GM19438 (cell line): ENCODE results near the gene ANKRD63.

Experiments used
- ATAC-seq: cut with Tn5 transposase; IDR thresholded peaks from one replicate; pipeline ENCODE4 v1.9.1; 2021; ENCODE audit warnings: low read depth; ENCODE audit not compliant: unreplicated experiment

Gene ANKRD63

GRCh38 chr15:40246496-40247280 lies 36.2 kb downstream of the ANKRD63 start:
- no peak for ATAC-seq

- ATAC-seq, result no peak
These were observed 37.0 kb downstream of the ANKRD63 start for GRCh38 chr15:40245666-40246450.

- ATAC-seq, result no peak
These were observed 37.8 kb downstream of the ANKRD63 start for GRCh38 chr15:40244961-40245523.

- no peak for ATAC-seq
These were observed 39.6 kb downstream of the ANKRD63 start for GRCh38 chr15:40243126-40243810.

- no peak for ATAC-seq
These were observed 40.3 kb downstream of the ANKRD63 start for GRCh38 chr15:40242601-40243000.

GRCh38 chr15:40242213-40242599 lies 40.7 kb downstream of the ANKRD63 start:
- ATAC-seq, result no peak

DNA sequence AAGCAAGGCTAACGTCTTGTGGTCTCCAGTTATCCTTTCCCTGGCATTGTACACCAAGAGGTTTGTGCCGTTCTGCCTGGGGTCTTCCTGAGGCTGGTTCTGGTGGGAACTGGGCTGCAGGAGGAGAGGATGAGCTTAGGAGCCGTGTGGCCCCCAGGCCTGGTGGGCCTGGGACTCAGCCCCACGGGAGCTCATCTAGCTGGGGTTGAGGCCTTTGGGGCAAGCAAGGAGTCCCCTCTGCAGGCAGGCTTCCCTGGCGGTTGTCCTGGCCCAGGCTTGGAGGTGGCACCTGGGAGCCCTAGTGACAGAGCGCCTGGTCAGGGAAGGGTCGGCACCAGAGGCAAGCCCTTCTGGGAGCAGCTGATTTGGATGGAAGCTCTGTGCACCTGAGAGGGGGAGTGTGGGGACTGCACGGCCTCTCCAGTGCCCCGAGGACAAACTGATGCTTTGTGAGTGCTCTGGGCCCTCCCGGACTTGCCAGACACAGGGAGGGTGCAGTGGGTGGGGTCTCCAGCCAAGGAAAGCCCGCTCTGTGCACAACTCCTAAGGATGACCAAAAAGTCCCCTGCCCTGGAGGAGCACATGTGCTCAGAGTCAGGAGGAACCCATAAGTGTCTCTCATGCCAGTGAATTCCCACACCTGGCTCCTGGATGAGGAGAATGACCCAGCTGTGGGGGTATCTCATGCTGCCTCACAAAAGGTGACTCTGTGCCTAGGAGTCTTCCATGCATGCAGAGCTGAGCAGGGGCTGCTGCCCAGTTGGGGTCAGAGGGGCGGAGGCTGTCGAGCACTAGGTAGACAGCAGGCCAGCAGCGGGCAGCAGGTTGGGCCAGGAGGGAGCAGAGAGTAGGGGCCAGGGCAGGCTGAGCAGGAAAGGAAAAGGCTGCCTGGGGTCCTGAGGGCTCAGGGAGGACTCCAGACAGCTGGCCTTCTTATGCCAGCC lies 41.3 kb downstream of the ANKRD63 start:
- no peak for ATAC-seq

DNA sequence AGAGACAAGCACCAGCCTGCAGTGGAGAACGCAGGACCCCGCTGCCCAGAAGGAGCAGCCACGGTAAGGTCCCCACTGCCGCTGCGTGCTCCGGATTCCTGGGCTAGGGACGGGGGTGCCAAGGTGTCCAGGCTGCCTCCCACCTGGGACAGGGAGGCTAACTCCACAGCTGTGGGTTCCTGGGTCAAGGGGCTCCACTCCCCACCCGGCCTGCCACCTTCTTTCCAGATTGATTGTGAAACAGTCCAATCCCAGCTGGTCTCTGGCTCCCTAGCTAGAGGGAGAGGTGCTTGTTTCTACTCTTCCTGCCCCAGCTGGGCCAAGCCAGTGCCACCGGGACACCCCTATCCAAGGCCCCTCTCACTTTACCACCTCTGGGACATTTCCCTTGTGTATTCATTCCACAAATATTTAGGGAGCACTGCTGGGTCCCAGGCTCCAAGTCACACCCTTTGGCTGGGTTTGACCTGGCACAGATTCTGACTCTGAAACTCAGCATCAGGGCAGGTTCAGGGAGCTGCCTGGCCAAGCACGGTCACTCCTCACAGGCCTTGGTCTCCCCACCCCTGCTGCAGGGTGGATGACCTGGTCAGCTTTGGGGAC lies 42.1 kb downstream of the ANKRD63 start:
- no peak for ATAC-seq

DNA sequence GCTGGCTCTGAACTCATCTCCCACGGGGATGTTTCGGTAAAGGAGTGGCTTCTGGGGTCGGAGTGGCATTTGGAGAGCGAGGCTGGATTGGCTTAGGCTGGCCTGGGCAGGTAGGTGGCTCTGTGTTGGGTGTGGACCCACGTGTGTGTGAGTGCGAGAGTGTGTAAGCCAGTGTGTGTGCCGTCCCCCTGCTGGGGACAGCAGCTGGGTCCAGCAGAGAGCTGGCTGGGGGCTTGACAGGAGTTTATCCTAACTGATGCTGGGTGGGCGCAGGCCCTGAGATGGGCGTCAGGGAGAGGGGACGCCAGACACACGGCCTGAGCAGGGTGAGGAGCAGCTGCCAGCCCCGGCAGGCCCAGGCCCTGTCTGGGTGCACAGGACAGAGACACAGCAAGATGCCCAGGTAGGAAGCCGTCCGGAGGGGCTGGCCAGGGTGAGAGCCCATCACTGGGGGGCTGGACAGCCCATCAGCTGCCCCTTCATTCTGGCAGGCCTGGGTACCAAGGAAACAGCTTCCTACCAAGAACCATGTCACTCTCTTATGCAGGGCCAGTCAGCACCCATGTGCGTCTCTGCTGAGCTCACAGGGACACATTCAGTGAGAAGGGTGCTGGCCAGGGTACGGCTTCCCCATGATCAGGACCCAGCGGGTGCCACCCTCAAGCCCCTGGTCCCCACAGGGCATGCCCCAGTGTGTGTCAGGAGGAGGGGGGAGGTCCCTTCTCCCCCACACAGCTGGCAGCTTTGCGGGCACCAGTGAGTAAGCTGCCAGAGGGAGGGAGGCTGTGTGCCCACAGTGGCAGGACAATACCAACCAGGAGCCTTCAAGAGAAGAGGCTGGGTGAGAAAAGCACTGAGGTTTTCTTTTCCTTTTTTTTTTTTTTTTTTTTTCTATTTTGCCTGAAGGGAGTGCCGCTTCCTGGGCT lies 42.9 kb downstream of the ANKRD63 start:
- no peak for ATAC-seq

DNA sequence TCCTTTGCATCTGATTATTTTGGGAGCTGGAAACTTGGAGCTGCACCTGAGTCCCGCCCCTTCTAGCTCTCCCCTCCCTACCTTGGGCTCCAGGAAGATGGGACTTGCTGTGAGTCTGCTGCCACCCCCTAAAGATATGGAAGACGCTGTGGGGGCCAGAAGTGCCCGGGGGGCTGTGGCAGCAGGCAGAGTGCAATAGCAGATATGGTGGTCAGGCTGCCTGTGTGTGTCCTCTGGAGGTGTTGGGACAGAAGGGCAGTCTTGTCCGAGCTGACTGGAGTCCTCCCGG lies 43.5 kb downstream of the ANKRD63 start:
- ATAC-seq, result no peak

DNA sequence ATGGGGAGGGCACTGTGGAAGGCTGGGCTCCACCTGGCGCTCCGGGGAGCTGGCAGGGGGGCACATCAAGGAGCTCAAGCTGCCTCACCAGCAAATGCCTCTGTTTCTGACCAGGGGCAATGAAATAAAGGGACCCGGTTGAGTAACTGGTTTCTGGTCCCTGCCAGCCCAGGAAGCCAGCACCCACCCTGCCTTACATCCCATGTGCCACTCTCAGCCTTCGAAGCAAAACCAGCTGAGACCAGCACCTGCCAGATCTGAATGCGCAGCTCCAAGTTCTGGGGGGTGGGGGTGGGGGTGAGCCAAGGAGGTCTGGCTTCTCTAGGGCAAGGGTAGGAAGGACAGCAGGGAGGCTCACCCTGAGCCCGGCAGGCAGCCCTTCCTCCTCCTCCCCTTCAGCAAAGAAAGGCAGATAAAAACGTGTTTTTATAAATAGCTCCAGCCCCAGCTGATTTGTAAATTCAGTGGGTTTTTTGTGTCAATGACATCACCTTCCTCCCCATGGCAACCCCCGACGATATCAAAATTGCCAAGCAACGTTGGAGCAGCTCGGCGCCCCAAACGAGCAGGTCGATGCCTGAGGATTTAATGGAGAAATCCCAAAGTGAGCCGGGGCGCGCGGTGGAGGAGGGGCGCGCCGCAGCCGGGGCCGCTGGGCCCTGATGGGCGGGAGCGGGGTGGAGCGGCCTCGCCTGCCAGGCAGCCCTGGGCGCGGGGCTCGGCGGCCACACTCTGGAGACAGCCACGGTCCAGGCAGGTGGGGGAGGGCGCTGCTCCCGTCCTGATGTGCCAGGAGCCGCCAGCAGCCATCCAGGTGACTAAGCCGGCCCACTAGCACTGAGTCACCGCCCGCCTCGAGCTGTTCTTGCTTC lies 44.1 kb downstream of the ANKRD63 start, which contains the start of gene PAK6:
Gene PAK6 (plus strand): TSS at position 532 of the 872 bp plus-strand sequence. CDS start 25,723 bp downstream, outside the sequence.
- ATAC-seq, result no peak

- ATAC-seq, result no peak
These were observed 47.5 kb downstream of the ANKRD63 start for GRCh38 chr15:40235201-40235885.

- ATAC-seq, result no peak
These were observed 48.1 kb downstream of the ANKRD63 start for GRCh38 chr15:40234783-40235182.

DNA sequence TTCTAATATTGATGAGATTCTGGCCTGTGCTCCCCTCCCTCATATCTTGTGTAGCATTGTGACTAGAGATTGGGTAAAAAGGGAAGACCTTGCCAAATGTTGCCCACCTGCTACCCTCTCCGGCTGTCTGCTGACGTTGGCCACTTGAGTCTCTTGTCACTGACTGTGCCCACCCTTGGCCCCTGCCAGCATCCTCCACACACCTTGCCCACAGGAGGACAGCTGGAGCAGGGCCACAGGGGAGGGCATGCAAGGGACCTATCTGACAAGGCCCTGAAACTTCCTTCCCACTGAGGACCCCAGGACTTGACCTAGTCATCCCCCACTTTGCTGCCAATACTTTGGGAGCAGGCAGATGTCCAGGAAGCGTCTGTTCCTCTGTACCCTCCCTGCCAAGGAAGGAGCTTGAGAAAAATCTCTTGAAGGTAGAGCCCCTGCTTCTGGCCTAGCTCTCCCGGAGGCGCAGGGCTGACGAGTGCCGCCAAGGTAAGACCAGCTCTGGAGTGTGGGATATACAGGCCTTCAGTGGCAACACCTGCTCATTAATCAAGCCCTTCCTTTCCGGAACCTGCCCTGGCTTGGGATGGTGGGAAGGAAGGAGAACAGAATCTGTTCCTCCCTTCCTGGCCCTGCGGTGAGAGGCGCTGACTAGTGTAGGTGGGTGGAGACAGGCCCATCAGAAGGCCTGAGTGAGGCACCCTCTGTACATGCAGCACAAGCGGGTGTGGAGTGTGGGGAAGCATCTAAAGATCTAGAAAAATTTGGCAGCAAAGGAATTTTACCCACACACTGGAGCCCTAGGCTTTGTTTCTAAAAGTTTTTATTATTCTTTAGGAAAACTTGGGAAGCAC lies 48.9 kb downstream of the ANKRD63 start:
- ATAC-seq, result no peak

- no peak for ATAC-seq
These were observed 50.2 kb downstream of the ANKRD63 start for GRCh38 chr15:40232625-40233070.
